GM19468 (cell line): ENCODE data around the gene CTIF.
A peak's percentile ranks its signal among the peaks of the same experiment; 100 is the strongest.
"Not testable (repeated sequence)": the region's sequence is repeated elsewhere in the genome, so short reads cannot be mapped to it uniquely, and the experiment has no call there.

ENCODE experiments used
- ATAC-seq: cut with Tn5 transposase; IDR thresholded peaks from one replicate; pipeline ENCODE4 v1.9.1; 2021; ENCODE audit warnings: mild to moderate bottlenecking, moderate library complexity, moderate number of reproducible peaks; ENCODE audit not compliant: unreplicated experiment; ENCODE audit errors: extremely low read depth

Gene CTIF

DNA sequence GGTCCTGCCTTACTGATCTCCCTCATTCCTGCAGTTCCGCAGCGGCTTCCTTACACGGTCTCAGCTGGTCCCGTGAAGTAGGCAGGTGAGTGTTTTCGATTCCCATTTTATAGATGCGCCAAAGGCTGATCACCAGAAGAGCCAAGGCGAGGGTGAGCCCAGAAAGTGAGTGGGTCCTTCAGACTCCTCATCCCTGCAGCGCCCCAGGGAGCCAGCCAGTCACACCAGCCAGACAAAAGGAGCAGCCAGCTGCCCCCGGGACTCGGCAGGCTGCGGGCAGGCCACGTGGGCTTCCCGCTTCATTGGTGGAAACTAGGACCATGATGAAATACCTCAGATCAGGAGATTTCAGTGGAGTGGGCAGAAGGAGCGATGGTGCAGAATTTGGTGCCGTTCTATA is 326.0 kb downstream of the CTIF start:
- no peak for ATAC-seq

- ATAC-seq: no peak
These were observed 327.4 kb downstream of the CTIF start for GRCh38 chr18:48866028-48866733.

GRCh38 chr18:48866856-48867255 is 328.0 kb downstream of the CTIF start:
- ATAC-seq: no peak

DNA sequence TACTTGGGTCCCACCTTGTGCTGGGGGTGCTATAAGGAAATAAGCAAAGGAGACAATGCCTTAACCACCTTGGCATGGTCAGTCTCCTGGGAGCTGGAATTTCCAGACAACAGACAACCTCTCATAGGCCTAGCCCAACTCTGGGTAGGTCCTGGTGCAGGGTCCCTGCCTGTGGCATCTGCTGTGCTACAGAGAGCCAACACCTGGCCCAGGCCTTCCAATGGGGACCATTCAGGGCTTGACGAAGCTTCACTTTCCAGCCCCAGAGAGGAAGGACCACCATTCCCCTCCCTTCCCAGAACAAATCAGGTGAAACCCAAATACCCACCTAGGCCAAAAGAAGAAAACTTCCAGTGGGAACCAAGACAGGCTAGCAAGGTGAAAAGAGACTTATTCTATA is 329.1 kb downstream of the CTIF start:
- ATAC-seq: no peak

DNA sequence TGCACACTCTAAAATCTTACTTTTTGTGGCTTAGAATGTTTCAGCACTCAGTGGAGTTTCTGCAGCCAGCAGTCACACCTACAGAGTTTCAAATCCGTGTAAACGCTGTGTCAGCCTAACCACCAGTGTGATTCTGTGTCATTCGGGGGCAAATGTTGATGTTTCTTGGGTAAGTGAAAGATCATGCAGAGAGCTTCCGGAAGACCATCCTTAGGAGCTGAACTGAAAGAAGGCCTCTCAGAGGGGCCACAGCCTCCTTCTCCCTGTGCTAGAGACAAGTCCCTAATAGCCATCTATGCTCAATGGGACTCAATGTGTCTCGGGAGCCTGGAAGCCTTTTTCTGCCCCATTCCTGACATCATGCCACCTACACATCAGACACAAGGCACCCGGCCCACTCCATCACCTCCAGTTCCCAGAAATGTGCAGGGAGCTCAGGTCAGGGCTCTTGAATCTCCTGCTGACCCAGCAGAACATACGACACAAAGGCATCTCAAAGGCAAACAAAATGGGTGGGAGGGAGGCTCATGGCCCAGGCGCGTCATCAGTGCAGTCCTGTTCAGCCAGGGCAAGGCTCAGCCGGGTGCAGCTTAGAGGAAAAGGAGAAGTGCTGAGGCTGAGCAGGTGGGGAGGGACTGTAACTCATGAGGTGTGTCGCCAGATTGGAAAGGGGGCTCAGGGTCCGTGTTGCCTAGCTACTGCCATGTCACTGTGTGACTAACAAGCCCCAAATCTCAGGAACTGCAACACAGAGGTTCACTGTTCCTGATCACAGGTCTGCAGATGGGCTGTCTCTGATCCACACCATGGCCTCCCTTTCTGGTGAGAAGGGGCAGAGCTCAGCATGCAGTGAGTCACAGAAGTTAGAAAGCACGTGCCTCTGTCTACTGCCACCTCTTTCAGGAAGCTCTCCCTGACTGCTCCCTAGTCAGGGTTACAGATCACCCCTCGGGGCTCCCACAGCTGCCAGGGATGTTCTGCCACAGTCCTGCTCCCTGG is 329.9 kb downstream of the CTIF start:
- peak; percentile 57 for ATAC-seq

DNA sequence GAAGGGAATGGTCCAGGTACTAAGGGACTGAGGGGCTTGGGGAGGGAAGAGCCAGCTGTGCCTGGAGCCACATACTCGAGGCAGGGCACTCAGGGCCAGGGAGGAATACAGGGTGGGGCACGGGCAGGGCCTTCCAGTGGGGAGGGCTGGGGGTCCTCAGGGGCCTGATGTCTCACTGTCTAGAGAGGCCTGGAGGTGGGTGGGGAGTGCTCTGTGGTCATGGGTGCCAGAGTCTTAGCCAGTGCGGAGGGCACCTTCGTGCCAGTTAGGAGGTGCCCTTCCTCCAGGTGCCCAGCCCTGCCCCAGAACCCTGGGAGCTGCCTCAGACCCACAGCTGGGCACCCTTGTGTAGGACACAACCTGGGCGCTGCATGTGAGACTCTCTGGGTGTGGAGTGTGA is 330.8 kb downstream of the CTIF start:
- no peak for ATAC-seq

- not testable (repeated sequence) for ATAC-seq
These were observed 332.1 kb downstream of the CTIF start for GRCh38 chr18:48870926-48871325.

GRCh38 chr18:48871391-48872166 is 332.7 kb downstream of the CTIF start:
- no peak for ATAC-seq

DNA sequence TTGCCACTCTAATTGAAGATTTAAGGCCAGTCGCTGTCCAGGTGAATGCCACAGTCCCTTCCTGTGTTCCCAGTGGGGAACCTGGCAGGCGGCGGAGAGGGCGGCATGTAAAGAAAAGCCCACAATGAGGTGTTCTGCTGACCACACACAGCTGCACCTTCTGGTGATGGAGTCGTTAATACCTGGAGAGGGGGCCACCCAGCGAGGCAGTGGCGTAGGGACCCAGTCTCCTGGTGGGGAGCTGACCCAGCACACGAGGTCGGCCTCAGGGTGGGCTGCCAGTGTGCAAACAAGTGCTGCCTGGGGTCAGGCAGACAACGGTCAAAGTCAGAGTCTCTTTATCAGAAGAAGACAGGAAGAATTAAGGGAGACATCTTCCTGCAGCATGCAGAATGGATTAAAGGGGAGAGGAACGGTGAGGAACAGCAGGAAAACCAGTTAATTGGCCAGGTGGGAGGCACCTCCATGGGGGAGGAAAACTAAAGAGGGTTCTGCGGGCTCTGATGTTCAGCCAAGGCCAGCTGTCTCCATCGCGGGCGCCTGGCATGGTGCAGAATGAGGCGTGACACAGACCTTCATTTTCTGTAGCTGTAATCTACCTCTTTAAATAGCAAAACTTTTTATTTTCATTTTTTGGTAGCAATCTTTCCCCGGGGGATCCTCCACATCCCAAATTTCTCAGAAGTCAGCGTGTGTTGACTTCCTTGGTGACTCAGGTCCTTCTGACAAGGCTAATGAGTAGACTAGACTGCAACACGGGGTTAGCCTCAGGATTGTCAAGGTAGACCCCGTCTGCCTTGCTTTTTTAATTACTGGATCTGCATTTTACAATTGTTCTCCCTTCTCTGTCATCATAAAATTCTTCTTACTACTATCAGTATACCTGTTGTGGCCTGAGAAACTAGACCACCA is 333.7 kb downstream of the CTIF start:
- ATAC-seq: no peak

- no peak for ATAC-seq
These were observed 335.4 kb downstream of the CTIF start for GRCh38 chr18:48874233-48874632.

GRCh38 chr18:48874701-48875162 is 335.9 kb downstream of the CTIF start:
- ATAC-seq: no peak

DNA sequence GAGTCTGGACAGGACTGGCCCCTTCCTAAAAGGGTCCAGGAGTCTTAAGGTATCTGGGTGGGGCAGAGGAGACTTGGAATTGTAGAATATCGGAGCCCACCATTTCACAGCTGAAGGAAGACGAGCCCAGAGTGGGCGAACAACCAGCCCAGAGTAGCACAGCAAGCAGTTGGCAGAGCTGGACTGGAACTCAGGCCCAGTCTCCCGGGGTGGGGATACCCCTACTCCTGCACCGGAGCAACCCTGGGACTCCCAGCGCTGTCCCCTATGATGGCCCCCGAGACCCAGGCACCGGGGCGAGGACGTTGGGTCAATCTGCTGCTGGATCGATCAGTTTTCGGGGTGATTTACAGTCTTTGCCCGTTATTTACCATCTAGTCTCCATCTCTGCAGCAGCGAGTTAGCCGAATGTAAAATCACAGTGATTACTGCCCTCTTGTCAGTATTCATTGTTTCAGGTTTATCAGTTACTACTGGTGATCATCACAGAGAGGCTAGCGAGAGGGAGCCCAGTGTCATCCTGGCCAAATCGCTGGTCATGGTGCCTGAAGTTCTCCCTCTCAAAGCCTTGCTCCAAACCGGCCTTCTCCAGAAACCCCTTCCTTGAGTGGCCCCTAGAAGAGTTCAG is 336.6 kb downstream of the CTIF start:
- no peak for ATAC-seq

- no peak for ATAC-seq
These were observed 337.2 kb downstream of the CTIF start for GRCh38 chr18:48875942-48876511.

GRCh38 chr18:48876590-48876989 is 337.8 kb downstream of the CTIF start:
- no peak for ATAC-seq

- no peak for ATAC-seq
These were observed 339.1 kb downstream of the CTIF start for GRCh38 chr18:48877941-48878340.

DNA sequence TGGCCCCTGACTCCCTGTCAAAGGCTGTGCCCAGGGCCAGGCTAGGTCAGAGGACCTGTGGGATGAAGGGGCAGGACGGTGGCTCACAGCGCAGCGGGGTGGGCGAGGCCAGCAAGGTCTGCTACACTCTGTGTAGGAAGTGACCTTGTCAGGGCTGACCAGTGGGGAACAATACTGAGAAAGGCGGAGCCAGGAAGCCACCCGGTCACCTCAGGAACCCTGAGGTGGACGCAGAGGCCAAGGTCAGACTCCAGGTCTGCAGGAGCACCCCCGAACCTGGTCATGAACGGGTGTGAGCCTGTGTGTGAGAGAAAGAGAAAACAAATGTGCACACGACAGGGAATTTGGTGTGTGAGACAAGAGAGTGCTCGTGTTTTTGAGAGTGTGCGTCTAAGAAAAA is 339.6 kb downstream of the CTIF start:
- ATAC-seq: no peak

GRCh38 chr18:48879008-48879431 is 340.2 kb downstream of the CTIF start:
- ATAC-seq: no peak

DNA sequence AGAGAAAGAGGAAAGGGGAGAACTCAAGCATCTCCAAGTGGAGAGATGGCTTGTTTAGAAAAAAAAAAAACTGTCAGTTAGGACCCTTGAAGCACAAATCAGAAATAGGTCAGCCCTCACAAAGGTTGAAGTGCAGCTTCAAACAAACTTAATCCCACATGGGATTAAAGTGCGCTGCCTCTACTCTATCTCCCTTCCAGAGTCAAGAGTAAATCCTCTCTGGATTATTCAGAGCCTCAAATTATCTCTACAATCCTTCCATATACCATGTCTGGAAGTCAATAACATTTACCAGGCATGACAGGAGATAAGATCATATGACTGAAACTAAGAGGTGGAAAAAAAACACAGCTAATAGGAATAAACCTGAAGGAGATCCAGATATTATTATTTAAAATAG is 342.1 kb downstream of the CTIF start:
- no peak for ATAC-seq

- no peak for ATAC-seq
These were observed 343.5 kb downstream of the CTIF start for GRCh38 chr18:48882379-48882778.
